ENCODE results near the gene ZBTB32.

- TF ChIP-seq MAX (IDR thresholded peaks at IDR 0.05; ENCODE audit: low read depth, low read length) (no peak), CTCF (IDR thresholded peaks at IDR 0.05; ENCODE audit: low read depth, low read length) (no peak), POLR2A (IDR thresholded peaks at IDR 0.05; ENCODE audit: extremely low read depth, insufficient read length) (no peak), MYC (IDR thresholded peaks at IDR 0.05; ENCODE audit: low read depth, low read length) (no peak)
These were observed 41.7 kb downstream of the ZBTB32 start for GRCh38 chr19:35746087-35746462.

Measured in NB4 (cell line).